K562 (cell line): ENCODE measurements around the gene TMEM41A. TPM values are rescaled to one million over a fixed set of nuclear protein-coding genes. Genes with fewer than 3 reads are reported as not detected.

Source experiments
- CHCHD3 ChIP-seq: fragments of 250-450 bp; sonication (Bioruptor Pico); IDR thresholded peaks from 2 replicates; pipeline ENCODE4 v2.1.2; 2022; ENCODE audit warnings: mild to moderate bottlenecking
- ETS2 ChIP-seq: IDR thresholded peaks from 2 replicates; pipeline ENCODE4 v1.6.1; 2016; ENCODE audit warnings: borderline replicate concordance, missing genetic modification characterization, mild to moderate bottlenecking, moderate library complexity, missing compliant biosample characterization; ENCODE audit not compliant: poor library complexity, severe bottlenecking
- FOXA3 ChIP-seq, 2 experiments: fragments of 450-650 bp in 1 of 2; sonication (generic) in 1 of 2; formaldehyde crosslinking; IDR thresholded peaks in 1 of 2; conservative IDR thresholded peaks in 1 of 2; 2 replicates each; pipeline versions ENCODE4 v1.4.0 to v1.8.0; 2020 to 2022; ENCODE audit warnings: mild to moderate bottlenecking in 2 of 2, missing genetic modification reagents in 1 of 2
- FOXP4 ChIP-seq: sonication (generic); formaldehyde crosslinking; IDR thresholded peaks from 2 replicates; pipeline ENCODE4 v1.8.0; 2022; ENCODE audit warnings: mild to moderate bottlenecking, missing genetic modification reagents, borderline replicate concordance
- PBX2 ChIP-seq, 2 experiments: IDR thresholded peaks in 1 of 2; conservative IDR thresholded peaks in 1 of 2; 2 replicates each; pipeline ENCODE4 v1.6.1; 2016; ENCODE audit warnings: low read depth in 2 of 2, mild to moderate bottlenecking in 1 of 2, missing compliant biosample characterization in 1 of 2, missing genetic modification characterization in 1 of 2, moderate library complexity in 1 of 2
- RHOXF2B ChIP-seq: fragments of 250-450 bp; sonication (Bioruptor Pico); conservative IDR thresholded peaks from 2 replicates; pipeline ENCODE4 v1.5.1; 2021
- SAFB2 ChIP-seq: fragments of 200-400 bp; formaldehyde crosslinking; IDR thresholded peaks from 2 replicates; pipeline ENCODE4 v1.6.1; 2018; ENCODE audit warnings: borderline replicate concordance, low read length, low read depth, moderate library complexity; ENCODE audit not compliant: severe bottlenecking
- SMC3 ChIP-seq: conservative IDR thresholded peaks from 2 replicates; pipeline ENCODE4 v1.6.1; 2011; ENCODE audit warnings: low read depth, low read length, improper control_type of control experiment; ENCODE audit not compliant: insufficient read depth
- ZNF224 ChIP-seq: sonication (generic); formaldehyde crosslinking; IDR thresholded peaks from 2 replicates; pipeline ENCODE4 v1.8.0; 2022; ENCODE audit warnings: mild to moderate bottlenecking, missing genetic modification reagents
- polyA plus RNA-seq, 8 experiments: library from polyadenylated mRNA; depleted of rRNA in 4 of 8; stranded (reverse) in 5 of 8; unstranded in 3 of 8; fragments of >200 nt; fragmentation: Nextera tagmentation in 2 of 8; fragmentation: Illumina TruSeq in 1 of 8; extraction: Ambion mirVana in 2 of 8; extraction: Trizol in 1 of 8; gene quantifications; 2 replicates each; pipeline versions ENCODE4 v1.2.1 to v1.2.3, GENCODE V29; 2011 to 2014; ENCODE audit warnings: inconsistent platforms in 1 of 8, missing spikeins in 1 of 8
- total RNA-seq, 7 experiments: library from RNA; depleted of rRNA in 6 of 7; stranded (reverse); fragments of >200 nt in 6 of 7; fragmentation: Illumina TruSeq in 2 of 7; extraction: Trizol in 2 of 7; gene quantifications; 2 replicates each; pipeline versions ENCODE4 v1.2.1 to v1.2.3, GENCODE V29; 2011 to 2021; ENCODE audit warnings: low replicate concordance in 1 of 7
- TF ChIP-seq, protein P1 (sequence below): fragments of 450-650 bp; conservative IDR thresholded peaks from 2 replicates; pipeline ENCODE4 v1.6.1; 2016; ENCODE audit warnings: missing genetic modification characterization, low read depth, mild to moderate bottlenecking, control low read depth, missing compliant biosample characterization
- TF ChIP-seq, protein P2 (sequence below): IDR thresholded peaks from 2 replicates; pipeline ENCODE4 v1.6.1; 2011; ENCODE audit not compliant: insufficient read length; ENCODE audit errors: extremely low read depth
- TF ChIP-seq, protein P3 (sequence below), 3 experiments: IDR thresholded peaks in 2 of 3; conservative IDR thresholded peaks in 1 of 3; 2 replicates each; pipeline ENCODE4 v1.5.1; 2011 to 2012; ENCODE audit warnings: low read length in 3 of 3, mild to moderate bottlenecking in 3 of 3, control low read depth in 2 of 3, improper control_type of control experiment in 1 of 3, inconsistent platforms in 1 of 3, low read depth in 1 of 3, mixed read lengths in 1 of 3, moderate library complexity in 1 of 3; ENCODE audit not compliant: insufficient read depth in 2 of 3

The TMEM41A gene
- total and polyA plus RNA-seq, 9 of the 15 experiments (the other 6 are each of a cell fraction or from before 2014, with no cell fraction given) = 22.5 to 65.9 (median 31.5) TPM

GRCh38 chr3:185498503-185499396 lies at the start of gene TMEM41A (continued):
- TF ChIP-seq CHCHD3 (CRISPR knock-in tag) (no peak), ZNF224 (peak; percentile 45; the same call in 1 of the 2 replicates), FOXA3 (CRISPR knock-in tag; conservative IDR thresholded peaks at IDR 0.05 in 1 of 2, IDR thresholded peaks at IDR 0.05 in 1 of 2) (no peak; a peak in 1 of 4 replicates), FOXP4 (CRISPR knock-in tag) (no peak), SAFB2 (no peak), ETS2 (tag) (no peak), PBX2 (CRISPR knock-in tag; IDR thresholded peaks at IDR 0.05; ENCODE audit: low read depth) (no peak), PBX2 (tag; conservative IDR thresholded peaks at IDR 0.05; ENCODE audit: low read depth) (no peak), SMC3 (no peak), RHOXF2B (CRISPR knock-in tag) (0 out of 2 replicates have a peak, but pooled peaks have one; percentile 76)
- TF ChIP-seq, protein P1, sequence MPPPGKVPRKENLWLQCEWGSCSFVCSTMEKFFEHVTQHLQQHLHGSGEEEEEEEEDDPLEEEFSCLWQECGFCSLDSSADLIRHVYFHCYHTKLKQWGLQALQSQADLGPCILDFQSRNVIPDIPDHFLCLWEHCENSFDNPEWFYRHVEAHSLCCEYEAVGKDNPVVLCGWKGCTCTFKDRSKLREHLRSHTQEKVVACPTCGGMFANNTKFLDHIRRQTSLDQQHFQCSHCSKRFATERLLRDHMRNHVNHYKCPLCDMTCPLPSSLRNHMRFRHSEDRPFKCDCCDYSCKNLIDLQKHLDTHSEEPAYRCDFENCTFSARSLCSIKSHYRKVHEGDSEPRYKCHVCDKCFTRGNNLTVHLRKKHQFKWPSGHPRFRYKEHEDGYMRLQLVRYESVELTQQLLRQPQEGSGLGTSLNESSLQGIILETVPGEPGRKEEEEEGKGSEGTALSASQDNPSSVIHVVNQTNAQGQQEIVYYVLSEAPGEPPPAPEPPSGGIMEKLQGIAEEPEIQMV (tag) = no peak
- TF ChIP-seq, protein P2, sequence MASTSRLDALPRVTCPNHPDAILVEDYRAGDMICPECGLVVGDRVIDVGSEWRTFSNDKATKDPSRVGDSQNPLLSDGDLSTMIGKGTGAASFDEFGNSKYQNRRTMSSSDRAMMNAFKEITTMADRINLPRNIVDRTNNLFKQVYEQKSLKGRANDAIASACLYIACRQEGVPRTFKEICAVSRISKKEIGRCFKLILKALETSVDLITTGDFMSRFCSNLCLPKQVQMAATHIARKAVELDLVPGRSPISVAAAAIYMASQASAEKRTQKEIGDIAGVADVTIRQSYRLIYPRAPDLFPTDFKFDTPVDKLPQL = peak; percentile 82
- TF ChIP-seq, protein P3, sequence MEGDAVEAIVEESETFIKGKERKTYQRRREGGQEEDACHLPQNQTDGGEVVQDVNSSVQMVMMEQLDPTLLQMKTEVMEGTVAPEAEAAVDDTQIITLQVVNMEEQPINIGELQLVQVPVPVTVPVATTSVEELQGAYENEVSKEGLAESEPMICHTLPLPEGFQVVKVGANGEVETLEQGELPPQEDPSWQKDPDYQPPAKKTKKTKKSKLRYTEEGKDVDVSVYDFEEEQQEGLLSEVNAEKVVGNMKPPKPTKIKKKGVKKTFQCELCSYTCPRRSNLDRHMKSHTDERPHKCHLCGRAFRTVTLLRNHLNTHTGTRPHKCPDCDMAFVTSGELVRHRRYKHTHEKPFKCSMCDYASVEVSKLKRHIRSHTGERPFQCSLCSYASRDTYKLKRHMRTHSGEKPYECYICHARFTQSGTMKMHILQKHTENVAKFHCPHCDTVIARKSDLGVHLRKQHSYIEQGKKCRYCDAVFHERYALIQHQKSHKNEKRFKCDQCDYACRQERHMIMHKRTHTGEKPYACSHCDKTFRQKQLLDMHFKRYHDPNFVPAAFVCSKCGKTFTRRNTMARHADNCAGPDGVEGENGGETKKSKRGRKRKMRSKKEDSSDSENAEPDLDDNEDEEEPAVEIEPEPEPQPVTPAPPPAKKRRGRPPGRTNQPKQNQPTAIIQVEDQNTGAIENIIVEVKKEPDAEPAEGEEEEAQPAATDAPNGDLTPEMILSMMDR (IDR thresholded peaks at IDR 0.05 in 2 of 3, conservative IDR thresholded peaks at IDR 0.05 in 1 of 3; ENCODE audit: insufficient read depth in 2 of 3, low read depth in 1 of 3, low read length in 3 of 3) = peak in 1 of 3 experiments; percentile 5; a peak in 2 of 6 replicates
